GM18873 (cell line): ENCODE results near the gene NKD2.

ENCODE experiments used
- ATAC-seq: cut with Tn5 transposase; IDR thresholded peaks from one replicate; pipeline ENCODE4 v1.9.1; 2021; ENCODE audit warnings: mild to moderate bottlenecking, moderate library complexity, moderate number of reproducible peaks; ENCODE audit not compliant: unreplicated experiment, low FRiP score

The NKD2 gene

DNA sequence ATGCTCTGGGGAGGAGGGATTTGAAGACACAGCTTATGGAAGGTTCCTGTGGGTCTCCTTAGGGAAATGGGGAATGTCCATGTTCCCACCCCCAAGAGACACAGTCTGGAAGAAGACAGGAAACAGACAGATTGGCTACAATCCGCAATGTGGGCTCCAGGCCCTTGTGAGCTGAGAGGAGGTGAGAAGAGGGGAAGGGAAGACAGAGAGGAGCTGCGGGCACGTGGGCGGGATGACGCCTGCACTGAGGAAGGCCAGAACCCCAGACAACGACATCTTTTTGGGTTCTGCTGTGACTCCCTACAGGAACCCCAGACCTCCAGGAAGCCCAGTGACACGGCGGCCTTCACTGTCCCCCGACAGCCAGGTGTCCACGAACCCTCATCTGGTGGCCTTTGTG lies 29.9 kb upstream of the NKD2 start:
- no peak for ATAC-seq

DNA sequence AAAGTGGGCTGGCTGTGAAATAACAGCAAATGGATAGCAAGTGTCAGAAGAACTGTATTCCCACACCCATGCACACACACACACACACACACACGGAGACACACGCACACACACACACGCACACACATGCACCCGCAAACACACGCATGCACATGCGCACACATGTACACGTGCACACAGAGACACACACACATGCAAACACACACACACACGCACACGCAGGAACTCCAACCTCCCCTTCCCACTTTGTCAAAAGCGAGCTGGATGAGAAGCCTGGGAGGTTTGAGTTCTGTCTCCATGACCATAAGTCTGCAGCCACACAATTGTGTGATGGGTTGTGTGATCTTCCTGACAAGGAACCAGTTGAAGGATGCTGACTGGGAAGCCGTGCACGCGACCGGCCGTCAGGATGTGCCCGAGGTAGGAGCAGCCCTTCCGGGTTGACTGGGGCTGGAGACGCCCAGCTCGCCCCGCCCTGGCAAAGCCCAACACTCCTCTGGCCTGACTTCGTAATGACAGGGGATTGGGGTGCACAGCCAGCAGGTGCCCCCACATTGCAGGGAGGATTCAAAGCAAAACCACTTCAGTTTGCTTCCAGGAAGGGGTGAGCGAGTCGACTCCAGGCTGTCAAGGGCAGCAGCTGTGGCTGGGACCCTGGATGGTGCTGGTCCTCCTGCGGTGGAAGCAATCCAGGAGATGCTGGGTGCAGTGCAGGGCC lies 29.3 kb upstream of the NKD2 start:
- no peak for ATAC-seq

- ATAC-seq, result no peak
These were observed 28.5 kb upstream of the NKD2 start for GRCh38 chr5:980001-980588.

DNA sequence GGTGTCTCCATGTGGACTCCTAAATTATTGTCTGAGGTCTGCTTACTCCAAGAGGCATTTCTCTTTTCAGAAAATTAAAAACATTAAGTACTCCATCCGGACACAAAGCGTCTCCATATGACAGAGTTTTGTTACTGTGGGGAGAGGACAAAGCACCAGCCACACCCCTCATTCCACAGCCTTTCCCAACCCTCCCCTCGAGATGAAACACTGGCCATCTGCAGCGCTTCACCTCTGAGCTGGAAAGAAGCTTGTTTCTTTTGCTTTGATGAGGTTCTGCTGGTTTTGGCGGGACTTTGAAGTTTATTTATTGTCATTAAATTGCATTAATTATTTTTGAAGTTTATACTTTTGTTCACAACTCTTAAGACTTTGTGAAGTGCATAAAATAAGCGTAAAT lies 27.6 kb upstream of the NKD2 start:
- no peak for ATAC-seq

GRCh38 chr5:981456-981855 lies 27.1 kb upstream of the NKD2 start:
- no peak for ATAC-seq

- no peak for ATAC-seq
These were observed 26.0 kb upstream of the NKD2 start for GRCh38 chr5:982377-983237.

DNA sequence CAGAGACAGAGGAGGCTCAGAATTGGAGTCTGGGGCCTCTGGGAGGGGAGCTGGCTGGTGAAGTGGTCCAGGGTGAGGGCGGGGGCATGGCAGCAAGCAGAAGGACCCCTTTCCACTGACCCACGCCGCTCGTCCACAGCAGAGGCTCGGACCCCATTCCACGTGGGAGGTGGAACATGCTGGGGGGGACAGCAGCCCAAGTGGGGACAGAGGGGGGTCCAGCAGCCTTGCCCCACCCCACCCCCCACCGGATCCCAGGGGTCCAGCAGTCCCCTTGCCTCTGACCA lies 25.4 kb upstream of the NKD2 start:
- ATAC-seq, result no peak

DNA sequence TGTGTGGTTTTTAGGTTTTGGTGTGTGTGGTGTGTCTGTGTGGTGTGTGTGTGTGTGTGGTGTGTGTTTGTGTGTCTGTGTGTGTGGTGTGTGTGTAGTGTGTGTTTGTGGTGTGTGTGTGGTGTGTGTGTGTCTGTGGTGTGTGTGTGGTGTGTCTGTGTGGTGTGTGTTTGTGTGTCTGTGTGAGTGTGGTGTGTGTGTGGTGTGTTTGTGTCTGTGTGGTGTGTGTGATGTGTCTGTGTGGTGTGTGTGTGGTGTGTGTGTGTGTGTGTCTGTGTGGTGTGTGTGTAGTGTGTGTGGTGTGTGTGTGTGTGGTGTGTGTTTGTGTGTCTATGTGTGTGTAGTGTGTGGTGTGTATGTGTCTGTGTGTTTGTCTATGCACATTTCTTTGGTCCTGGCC lies 25.0 kb upstream of the NKD2 start:
- ATAC-seq, result no peak

- no peak for ATAC-seq
These were observed 23.8 kb upstream of the NKD2 start for GRCh38 chr5:984774-985173.

GRCh38 chr5:987761-988160 lies 20.8 kb upstream of the NKD2 start:
- ATAC-seq, result no peak

- ATAC-seq, result no peak
These were observed 20.3 kb upstream of the NKD2 start for GRCh38 chr5:988322-988721.

DNA sequence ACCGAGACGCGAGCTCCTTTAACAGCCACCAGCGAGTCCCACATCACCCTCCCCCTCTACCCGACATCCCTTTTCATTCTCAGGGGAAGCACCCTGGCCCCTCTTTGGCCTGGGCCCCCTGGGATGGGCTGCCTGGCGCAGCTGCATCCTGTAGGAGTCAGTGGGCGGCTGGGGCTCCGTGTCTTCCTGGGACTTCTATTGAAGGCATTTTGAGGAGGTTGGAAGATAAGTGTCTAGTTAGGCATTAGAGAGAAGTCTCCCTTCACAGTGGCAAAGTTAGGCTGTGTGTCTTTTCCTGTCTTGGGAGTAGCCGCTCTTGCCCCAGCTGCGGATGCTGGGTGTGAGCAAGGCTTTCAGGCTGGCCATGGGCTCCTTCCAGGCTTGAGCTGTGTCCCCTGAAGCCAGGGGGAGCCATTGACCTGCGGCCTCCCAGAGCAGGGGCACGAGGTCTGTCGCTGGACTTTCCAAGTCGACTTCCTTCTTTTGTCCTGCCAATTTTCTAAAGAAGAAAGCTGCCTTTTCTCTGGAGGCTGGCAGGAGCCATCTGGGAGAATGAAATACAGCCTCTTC lies 18.6 kb upstream of the NKD2 start:
- ATAC-seq, result no peak

- no peak for ATAC-seq
These were observed 16.9 kb upstream of the NKD2 start for GRCh38 chr5:991472-992267.

- no peak for ATAC-seq
These were observed 14.4 kb upstream of the NKD2 start for GRCh38 chr5:994272-994607.

DNA sequence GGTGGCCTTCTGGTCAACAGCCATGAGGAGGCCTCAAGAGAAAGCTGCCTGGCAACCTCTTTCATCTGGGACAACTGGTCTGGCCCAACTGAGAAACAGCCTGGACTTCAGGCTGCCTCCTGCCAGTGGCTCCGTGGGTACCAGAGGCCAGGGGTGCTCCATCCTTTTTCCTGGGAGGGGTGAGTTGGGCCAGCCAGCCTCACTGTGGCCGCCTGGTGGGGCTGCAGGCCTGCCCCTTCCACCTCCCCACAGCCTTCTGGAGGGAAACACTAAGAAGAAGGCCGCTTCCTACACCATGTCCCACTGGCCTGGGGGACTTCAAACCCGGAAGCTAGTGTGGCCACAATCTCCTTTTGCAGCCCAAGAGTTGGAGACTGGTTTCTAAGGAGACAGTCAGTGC lies 13.8 kb upstream of the NKD2 start:
- ATAC-seq, result no peak

GRCh38 chr5:995318-995717 lies 13.3 kb upstream of the NKD2 start:
- ATAC-seq, result no peak

GRCh38 chr5:997001-997474 lies 11.6 kb upstream of the NKD2 start:
- no peak for ATAC-seq

GRCh38 chr5:997711-998110 lies 10.9 kb upstream of the NKD2 start:
- no peak for ATAC-seq

DNA sequence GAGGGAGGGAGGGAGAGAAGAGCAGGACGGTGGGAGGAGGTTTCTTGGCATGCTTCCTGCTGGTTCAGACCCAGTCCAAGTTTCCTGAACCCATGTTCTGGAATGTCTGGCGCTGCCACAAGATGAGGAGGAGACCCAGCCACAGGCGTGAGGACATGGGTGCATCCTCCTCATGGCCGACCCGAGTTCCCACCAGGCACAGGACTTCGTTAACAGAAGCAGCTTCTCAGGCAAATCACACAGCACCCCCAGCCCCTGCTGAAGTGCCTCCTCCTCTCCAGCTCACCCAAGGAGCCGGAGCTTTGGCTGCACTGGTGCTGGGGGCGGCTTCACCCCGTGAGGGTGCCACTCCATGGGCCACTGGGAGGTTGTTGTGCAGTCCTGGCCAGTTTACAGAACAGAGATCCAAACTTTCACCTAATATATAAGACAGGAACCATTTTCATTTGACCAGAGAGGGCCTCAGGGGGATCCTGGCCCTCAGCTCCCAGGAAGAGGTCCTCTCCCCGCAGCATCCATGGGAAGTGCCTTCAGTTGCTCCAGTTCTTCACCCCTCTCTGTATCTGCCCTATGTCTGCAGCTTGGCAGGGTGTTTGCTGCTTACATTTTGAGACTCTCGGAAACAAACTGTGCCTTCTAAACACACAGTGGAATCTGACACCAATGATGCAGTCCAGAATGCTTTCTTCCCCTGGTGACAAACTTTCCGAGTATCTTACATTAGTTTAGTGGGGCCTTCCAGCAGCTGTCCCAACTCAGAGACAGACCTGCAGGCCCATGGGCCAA lies 10.2 kb upstream of the NKD2 start:
- no peak for ATAC-seq

- ATAC-seq, result no peak
These were observed 9.5 kb upstream of the NKD2 start for GRCh38 chr5:999032-999501.
